Activated B cell treated with CpG ODN at 0.5 μM for 24 hours (primary cell): ENCODE data around the gene RAPGEF6. TPM values are rescaled to one million over a fixed set of nuclear protein-coding genes. Genes with fewer than 3 reads are reported as not detected.

ENCODE experiments used
- ATAC-seq: fragments of 200-7000 bp; cut with Tn5 transposase; one replicate; pipeline ENCODE4 v1.10.0; 2021; ENCODE audit warnings: low read depth, mild to moderate bottlenecking, moderate library complexity
- CTCF ChIA-PET: fragments of 350-600 bp; sonication (Branson Sonifier 250); formaldehyde crosslinking; loops from one replicate; lab custom pipeline; 2021; ENCODE audit warnings: antibody characterized with exemption; lab: Charles Lee
- POLR2A ChIA-PET: fragments of 350-600 bp; sonication (Branson Sonifier 250); formaldehyde crosslinking; loops from one replicate; lab custom pipeline; 2021; ENCODE audit warnings: antibody characterized with exemption; lab: Charles Lee
- DNase-seq: peaks from one replicate; pipeline ENCODE4 v3.0.0; 2022
- H3K27ac Mint-ChIP-seq: one replicate; pipeline ENCODE4 v1.8.0; 2020; ENCODE audit warnings: mixed read lengths
- H3K27me3 Mint-ChIP-seq: one replicate; pipeline ENCODE4 v1.8.0; 2021; ENCODE audit warnings: mixed read lengths
- H3K36me3 Mint-ChIP-seq: one replicate; pipeline ENCODE4 v1.8.0; 2021; ENCODE audit warnings: low read depth, mixed read lengths
- H3K4me1 Mint-ChIP-seq: one replicate; pipeline ENCODE4 v1.8.0; 2021; ENCODE audit warnings: mixed read lengths
- H3K4me3 Mint-ChIP-seq: one replicate; pipeline ENCODE4 v1.8.0; 2020; ENCODE audit warnings: mild to moderate bottlenecking, mixed read lengths
- H3K9me3 Mint-ChIP-seq: one replicate; pipeline ENCODE4 v1.8.0; 2020; ENCODE audit warnings: mixed read lengths
- CTCF ChIP-seq: fragments of 200-600 bp; IDR thresholded peaks from one replicate; pipeline ENCODE4 v1.8.0; 2022; ENCODE audit warnings: antibody characterized with exemption, mild to moderate bottlenecking
- intact Hi-C: fragments of 100-400 bp; cut with micrococcal nuclease; formaldehyde crosslinking; loops from one replicate; pipeline ENCODE4 v1.15.1; 2024
- total RNA-seq: library from RNA; stranded (reverse); gene quantifications from 2 replicates; pipeline ENCODE4 v1.2.3, GENCODE V29; 2022

RAPGEF6 gene
- total RNA-seq, 1 donor from 2014 or later, result 45.1 TPM

GRCh38 chr5:131524431-131524830 is 110.6 kb downstream of the RAPGEF6 start:
- ATAC-seq (no peak), DNase-seq (no peak)
- Mint-ChIP-seq H3K27me3 (no peaks in the 10 kb centered on the region), H3K36me3 (peaks cover 25% of the 10 kb centered on the region), H3K27ac (no peak overlapping the region), H3K4me1 (peaks cover 25% of the 10 kb centered on the region), H3K4me3 (no peak overlapping the region), H3K9me3 (no peaks in the 10 kb centered on the region)
- no peak for TF ChIP-seq CTCF
- POLR2A ChIA-PET, result interaction anchor here (0.6 kb wide), 2 partner anchors 8 to 111 kb away, joined by 3 to 4 read pairs; no protein-coding TSS in a partner anchor
- intact Hi-C loops, result no loop called here
- CTCF ChIA-PET, result no interaction called here

GRCh38 chr5:131523500-131524185 is 111.4 kb downstream of the RAPGEF6 start:
- intact Hi-C loops, result no loop called here
- Mint-ChIP-seq H3K36me3 (peaks cover 29% of the 10 kb centered on the region), H3K27ac (no peak overlapping the region), H3K4me1 (peaks cover 21% of the 10 kb centered on the region), H3K9me3 (no peaks in the 10 kb centered on the region), H3K4me3 (no peak overlapping the region), H3K27me3 (no peaks in the 10 kb centered on the region)
- no peak for ATAC-seq
- ChIA-PET CTCF (no interaction called here), POLR2A (interaction anchor here (0.5 to 0.6 kb wide), 5 partner anchors 83 to 1082 kb away, joined by 3 to 7 read pairs (median 3); no protein-coding TSS in a partner anchor)
- no peak for DNase-seq
- no peak for TF ChIP-seq CTCF

GRCh38 chr5:131521252-131521651 is 113.8 kb downstream of the RAPGEF6 start:
- ChIA-PET POLR2A (interaction anchor here (0.6 kb wide), 1 partner anchor 41 kb away, joined by 5 read pairs; no protein-coding TSS in a partner anchor), CTCF (no interaction called here)
- no peaks in the 10 kb centered on the region for H3K27me3 Mint-ChIP-seq
- no peak for TF ChIP-seq CTCF
- no peak overlapping the region for H3K4me3 Mint-ChIP-seq
- ATAC-seq (no peak), DNase-seq (no peak)
- peaks cover 40% of the 10 kb centered on the region for H3K36me3 Mint-ChIP-seq
- H3K9me3 Mint-ChIP-seq, result no peaks in the 10 kb centered on the region
- H3K27ac Mint-ChIP-seq, result no peak overlapping the region
- intact Hi-C loops, result no loop called here
- peaks cover 17% of the 10 kb centered on the region for H3K4me1 Mint-ChIP-seq

- POLR2A ChIA-PET, result interaction anchor here (1.0 kb wide), 1 partner anchor 9 kb away, joined by 6 read pairs; no protein-coding TSS in a partner anchor
- H3K4me1 Mint-ChIP-seq, result peaks cover 23% of the 10 kb centered on the region
These were observed 119.7 kb downstream of the RAPGEF6 start for GRCh38 chr5:131515348-131515747.

More at GRCh38 chr5:131515348-131515747, 119.7 kb downstream of the RAPGEF6 start:
- Mint-ChIP-seq H3K4me3 (no peak overlapping the region), H3K9me3 (no peaks in the 10 kb centered on the region), H3K36me3 (peaks cover 41% of the 10 kb centered on the region), H3K27me3 (no peaks in the 10 kb centered on the region), H3K27ac (peak overlapping the region; percentile 30)
- TF ChIP-seq CTCF, result no peak
- ATAC-seq, result no peak
- DNase-seq, result no peak
- intact Hi-C loops, result loop anchor here (2.0 kb wide), 1 partner anchor 15 kb away; no protein-coding TSS in a partner anchor
- CTCF ChIA-PET, result interaction anchor here (0.7 to 1.1 kb wide), 3 partner anchors 74 to 492 kb away, joined by 3 read pairs; no protein-coding TSS in a partner anchor
